Tibial nerve (tissue), 3 donors: ENCODE measurements around the gene HNRNPDL.

Source experiments
- CTCF ChIP-seq, 5 experiments: fragments of 200-600 bp in 3 of 5; fragments of 450-650 bp in 2 of 5; sonication (generic) in 3 of 5; IDR thresholded peaks; one replicate each; pipeline ENCODE4 v1.5.1; 2016 to 2019; ENCODE audit warnings: antibody characterized with exemption in 5 of 5, mild to moderate bottlenecking in 3 of 5, moderate library complexity in 2 of 5
- POLR2A ChIP-seq, 2 donors: fragments of 450-650 bp; IDR thresholded peaks; one replicate each; pipeline ENCODE4 v1.6.1; 2017; ENCODE audit warnings: antibody characterized with exemption in 2 of 2, mild to moderate bottlenecking in 2 of 2, moderate library complexity in 2 of 2

GRCh38 chr4:82428969-82429727, 1.1 kb downstream of the HNRNPDL start:
- TF ChIP-seq CTCF (IDR thresholded peaks at IDR 0.05) (peak; percentile 96 to 100 (median 98)), POLR2A (IDR thresholded peaks at IDR 0.05) (peak in 1 of 2 donors; percentile 87)
